Testis (tissue), 3 donors: Measurements from ENCODE around the gene C3orf49. TPM values are rescaled to one million over a fixed set of nuclear protein-coding genes. Genes with fewer than 3 reads are reported as not detected.

Experiments
- DNase-seq: peaks from one replicate; pipeline ENCODE4 v3.0.0-alpha.2; 2019
- H3K27ac ChIP-seq, 2 donors: fragments of 200-600 bp; sonication (generic); one replicate each; pipeline ENCODE4 v1.5.1; 2019
- H3K27me3 ChIP-seq: fragments of 200-600 bp; sonication (generic); one replicate; pipeline ENCODE4 v1.5.1; 2019
- H3K36me3 ChIP-seq: fragments of 200-600 bp; sonication (generic); one replicate; pipeline ENCODE4 v1.5.1; 2017; ENCODE audit warnings: low read depth; ENCODE audit errors: missing control alignments
- H3K4me1 ChIP-seq: fragments of 200-600 bp; sonication (generic); one replicate; pipeline ENCODE4 v1.5.1; 2019
- H3K4me3 ChIP-seq, 2 donors: fragments of 200-600 bp; sonication (generic); one replicate each; pipeline ENCODE4 v1.5.1; 2017 to 2019
- H3K9me3 ChIP-seq: fragments of 200-600 bp; sonication (generic); one replicate; pipeline ENCODE4 v1.5.1; 2017
- CTCF ChIP-seq, 3 experiments: fragments of 450-650 bp in 2 of 3; fragments of 200-600 bp in 1 of 3; sonication (generic) in 1 of 3; IDR thresholded peaks; one replicate each; pipeline ENCODE4 v1.5.1; 2016 to 2019; ENCODE audit warnings: antibody characterized with exemption in 3 of 3, mild to moderate bottlenecking in 2 of 3, moderate library complexity in 1 of 3
- POLR2A ChIP-seq: fragments of 450-650 bp; IDR thresholded peaks from one replicate; pipeline ENCODE4 v1.6.1; 2017; ENCODE audit warnings: antibody characterized with exemption, mild to moderate bottlenecking, moderate library complexity
- WGBS, 2 donors: methylation state at CpG; one replicate each; pipeline ENCODE4 v1.1.5; 2018; 5-methylcytosine and 5-hydroxymethylcytosine counted together
- intact Hi-C: fragments of 100-400 bp; cut with DNase I; formaldehyde crosslinking; loops from one replicate; pipeline ENCODE4 v1.15.1; 2023; ENCODE audit warnings: low total_unique reads
- polyA plus RNA-seq: library from polyadenylated mRNA; stranded (reverse); fragments of 350-450 nt; fragmentation: Illumina TruSeq; extraction: RNeasy Lipid Tissue Mini Kit (QIAGEN cat#74804); gene quantifications from one replicate; pipeline ENCODE4 v1.2.3, GENCODE V29; 2014; ENCODE audit warnings: low read depth, low replicate concordance; ENCODE audit not compliant: insufficient read depth
- total RNA-seq, 2 donors: library from RNA; depleted of rRNA; stranded (reverse); fragments of >200 nt; gene quantifications; one replicate each; pipeline ENCODE4 v1.2.3, GENCODE V29; 2016

C3orf49 gene
- total and polyA plus RNA-seq, 3 donors from 2014 or later, result 0.63 to 0.93 (median 0.66) TPM

- 84 to 94% methylated on average over 3 of the region's 3 CpGs for WGBS, 2 donors
- DNase-seq, result no peak
- Histone ChIP-seq H3K4me3 (no peak overlapping the region), H3K36me3 (no peaks in the 10 kb centered on the region), H3K27ac (no peak overlapping the region), H3K27me3 (no peaks in the 10 kb centered on the region), H3K4me1 (no peaks in the 10 kb centered on the region), H3K9me3 (no peaks in the 10 kb centered on the region)
- intact Hi-C loops, result no loop called here
- TF ChIP-seq CTCF (IDR thresholded peaks at IDR 0.05), result no peak
- no peak for TF ChIP-seq POLR2A
Observed at GRCh38 chr3:63874769-63875168, 55.7 kb downstream of the C3orf49 start.

- Histone ChIP-seq H3K4me3 (no peak overlapping the region), H3K27ac (no peak overlapping the region), H3K36me3 (no peaks in the 10 kb centered on the region), H3K27me3 (no peaks in the 10 kb centered on the region), H3K9me3 (no peaks in the 10 kb centered on the region), H3K4me1 (no peaks in the 10 kb centered on the region)
- no peak for TF ChIP-seq CTCF (IDR thresholded peaks at IDR 0.05)
- TF ChIP-seq POLR2A, result no peak
- intact Hi-C loops, result no loop called here
- WGBS, 2 donors, result 66 to 97% methylated on average over 2 of the region's 2 CpGs
- no peak for DNase-seq
Observed at GRCh38 chr3:63875510-63875909, 56.4 kb downstream of the C3orf49 start.

GRCh38 chr3:63876260-63876659 is 57.2 kb downstream of the C3orf49 start:
- H3K9me3 ChIP-seq, result no peaks in the 10 kb centered on the region
- H3K4me1 ChIP-seq, result no peaks in the 10 kb centered on the region
- DNase-seq, result no peak
- intact Hi-C loops, result no loop called here
- H3K27ac ChIP-seq, result no peak overlapping the region
- no peak for TF ChIP-seq POLR2A
- TF ChIP-seq CTCF (IDR thresholded peaks at IDR 0.05), result no peak
- no peaks in the 10 kb centered on the region for H3K36me3 ChIP-seq
- H3K27me3 ChIP-seq, result no peaks in the 10 kb centered on the region
- H3K4me3 ChIP-seq, result no peak overlapping the region
- 54 to 76% methylated on average over 3 of the region's 3 CpGs for WGBS, 2 donors

GRCh38 chr3:63877737-63878393 is 58.8 kb downstream of the C3orf49 start:
- 76 to 83% methylated on average over 3 of the region's 3 CpGs for WGBS, 2 donors
- Histone ChIP-seq H3K4me1 (no peaks in the 10 kb centered on the region), H3K27me3 (no peaks in the 10 kb centered on the region), H3K4me3 (no peak overlapping the region), H3K36me3 (no peaks in the 10 kb centered on the region), H3K27ac (no peak overlapping the region), H3K9me3 (no peaks in the 10 kb centered on the region)
- no peak for DNase-seq
- TF ChIP-seq CTCF (IDR thresholded peaks at IDR 0.05), result no peak
- TF ChIP-seq POLR2A, result no peak
- intact Hi-C loops, result no loop called here
